DND-41 (cell line): ENCODE data around the gene ARMC7.

Experiments used
- ATAC-seq: fragments of 200-7000 bp; cut with Tn5 transposase; 3 replicates; pipeline ENCODE4 v1.9.1; 2021; ENCODE audit warnings: low read depth; ENCODE audit not compliant: insufficient read depth
- DNase-seq: peaks from one replicate; pipeline ENCODE4 v3.0.0-alpha.2; 2020
- H2AFZ ChIP-seq: 2 replicates; pipeline ENCODE4 v1.6.0; 2012; ENCODE audit warnings: low read depth, low read length
- H3K27ac ChIP-seq: 2 replicates; pipeline ENCODE4 v1.5.1; 2012; ENCODE audit warnings: low read length, inconsistent platforms
- H3K27me3 ChIP-seq: fragments of 200-600 bp; sonication (generic); 2 replicates; pipeline ENCODE4 v1.6.0; 2012; ENCODE audit warnings: low read length, mild to moderate bottlenecking, inconsistent platforms; ENCODE audit not compliant: insufficient read depth, poor library complexity
- H3K36me3 ChIP-seq: 2 replicates; pipeline ENCODE4 v1.5.1; 2012; ENCODE audit warnings: low read length, inconsistent platforms; ENCODE audit not compliant: insufficient read depth
- H3K4me1 ChIP-seq: 2 replicates; pipeline ENCODE4 v1.5.1; 2012; ENCODE audit warnings: mild to moderate bottlenecking, low read length; ENCODE audit not compliant: insufficient read depth
- H3K4me2 ChIP-seq: 2 replicates; pipeline ENCODE4 v1.6.0; 2012; ENCODE audit warnings: mild to moderate bottlenecking, moderate library complexity, low read length, inconsistent platforms; ENCODE audit not compliant: insufficient read depth
- H3K4me3 ChIP-seq, 2 experiments: fragments of 200-600 bp in 1 of 2; shearing (Covaris generic) in 1 of 2; 2 replicates each; pipeline ENCODE4 v1.5.1; 2012 to 2016; ENCODE audit warnings: inconsistent platforms in 2 of 2, low read length in 2 of 2, mild to moderate bottlenecking in 2 of 2, low read depth in 1 of 2, moderate library complexity in 1 of 2
- H3K79me2 ChIP-seq: 2 replicates; pipeline ENCODE4 v1.6.0; 2012; ENCODE audit warnings: low read length, inconsistent platforms; ENCODE audit not compliant: insufficient read depth
- H3K9ac ChIP-seq: 2 replicates; pipeline ENCODE4 v1.6.0; 2012; ENCODE audit warnings: low read depth, mild to moderate bottlenecking, inconsistent platforms, low read length, moderate library complexity
- H3K9me3 ChIP-seq: 2 replicates; pipeline ENCODE4 v1.5.1; 2012; ENCODE audit warnings: low read length, moderate library complexity, mild to moderate bottlenecking, inconsistent platforms; ENCODE audit not compliant: insufficient read depth, severe bottlenecking
- H4K20me1 ChIP-seq: 2 replicates; pipeline ENCODE4 v1.6.0; 2012; ENCODE audit warnings: low read length; ENCODE audit not compliant: insufficient read depth
- CTCF ChIP-seq: IDR thresholded peaks from 2 replicates; pipeline ENCODE4 v1.5.1; 2012; ENCODE audit warnings: borderline replicate concordance, low read length, moderate library complexity, mild to moderate bottlenecking; ENCODE audit not compliant: poor library complexity, severe bottlenecking; ENCODE audit errors: extremely low read depth
- EZH2 ChIP-seq: IDR thresholded peaks from 3 replicates; pipeline ENCODE4 v1.6.1; 2012; ENCODE audit warnings: borderline replicate concordance, low read depth, mild to moderate bottlenecking, moderate library complexity, low read length, inconsistent platforms; ENCODE audit not compliant: severe bottlenecking

The ARMC7 gene

DNA sequence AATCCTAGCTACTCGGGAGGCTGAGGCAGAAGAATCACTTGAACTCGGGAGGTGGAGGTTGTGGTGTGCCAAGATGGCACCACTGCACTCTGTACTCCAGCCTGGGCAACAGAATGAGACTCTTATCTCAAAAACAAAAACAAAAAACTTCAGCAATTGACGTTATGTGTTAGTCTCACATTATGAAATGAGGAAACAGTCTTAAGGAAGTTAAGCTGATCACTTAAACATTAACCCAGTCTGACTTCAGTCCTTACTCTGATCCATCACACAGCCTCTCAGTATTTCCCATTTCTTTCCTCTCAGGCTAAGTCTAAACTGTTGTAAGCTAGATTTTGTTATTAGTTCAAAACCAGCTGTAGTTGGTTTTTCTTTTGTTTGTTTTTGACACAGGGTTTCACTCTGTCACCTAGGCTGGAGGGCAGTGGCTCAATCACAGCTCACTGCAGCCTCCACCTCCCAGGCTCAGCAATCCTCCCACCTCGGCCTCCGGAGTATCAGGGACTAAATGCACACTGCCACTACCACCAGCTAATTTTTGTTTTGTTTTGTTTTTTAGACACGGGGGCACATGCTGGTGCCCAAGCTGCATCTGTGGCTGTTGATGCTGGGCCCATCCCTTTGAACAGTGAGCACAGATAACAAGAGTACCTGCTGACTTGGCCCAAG, 38.2 kb downstream of the ARMC7 start:
- Histone ChIP-seq H3K4me1 (peaks cover 18% of the 10 kb centered on the region), H3K9me3 (no peaks in the 10 kb centered on the region), H3K4me3 (no peak overlapping the region), H3K27me3 (no peaks in the 10 kb centered on the region), H3K27ac (no peak overlapping the region), H3K9ac (no peak overlapping the region), H3K79me2 (peaks cover 71% of the 10 kb centered on the region), H3K36me3 (peaks cover 66% of the 10 kb centered on the region), H4K20me1 (peaks cover 20% of the 10 kb centered on the region; the same call in 1 of the 2 replicates), H3K4me2 (no peak overlapping the region), H2AFZ (no peak overlapping the region)
- ATAC-seq, result no peak
- no peak for TF ChIP-seq EZH2
- no peak for TF ChIP-seq CTCF
- no peak for DNase-seq

DNA sequence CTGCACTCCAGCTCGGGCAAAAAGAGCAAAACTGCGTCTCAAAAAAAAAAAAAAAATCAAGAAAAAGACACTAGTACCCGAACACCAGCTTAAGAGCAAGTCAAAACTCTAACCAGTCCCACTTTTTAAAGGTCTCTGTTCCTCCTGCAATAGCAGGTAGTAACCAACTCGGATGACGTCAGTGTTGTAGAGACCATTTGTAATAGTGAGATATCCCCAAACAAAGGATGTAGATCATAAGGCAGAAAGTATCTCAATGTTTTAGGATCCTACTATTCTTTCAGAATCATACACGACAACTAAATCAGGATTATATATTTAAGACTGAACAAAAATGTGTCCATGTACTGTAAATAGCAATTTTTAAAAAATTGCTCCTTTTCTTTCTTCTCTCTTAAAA, 42.2 kb downstream of the ARMC7 start:
- Histone ChIP-seq H2AFZ (no peak overlapping the region), H3K27ac (no peak overlapping the region), H3K4me2 (peak overlapping the region; percentile 67), H3K27me3 (no peaks in the 10 kb centered on the region), H3K9ac (peak overlapping the region; percentile 92), H4K20me1 (peaks cover 22% of the 10 kb centered on the region; the same call in 1 of the 2 replicates), H3K9me3 (no peaks in the 10 kb centered on the region), H3K79me2 (peaks cover 70% of the 10 kb centered on the region), H3K4me1 (peaks cover 30% of the 10 kb centered on the region), H3K36me3 (peaks cover 27% of the 10 kb centered on the region), H3K4me3 (peak overlapping the region in 1 of 2 experiments; percentile 98; a peak in 2 of 4 replicates)
- DNase-seq (no peak), ATAC-seq (no peak)
- TF ChIP-seq CTCF (no peak), EZH2 (no peak)

DNA sequence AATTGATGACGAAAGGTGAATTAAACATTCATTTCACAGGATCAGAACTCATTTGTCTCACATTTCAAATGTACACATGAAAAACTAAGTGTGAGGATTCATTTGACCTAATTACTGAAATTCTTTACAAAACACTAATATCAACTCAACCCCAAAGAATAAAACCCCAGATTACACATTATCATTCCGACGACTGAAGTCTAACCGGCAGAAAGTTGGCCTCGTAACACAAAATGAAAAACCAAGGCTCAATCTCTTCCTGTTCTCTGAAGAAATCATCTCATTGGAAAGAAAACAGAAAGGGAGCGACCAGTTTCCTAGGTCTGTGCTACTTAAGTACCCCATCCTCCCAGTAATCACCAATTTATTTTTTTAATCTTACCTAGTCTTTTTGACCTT, 42.8 kb downstream of the ARMC7 start:
- Histone ChIP-seq H3K4me3 (peak overlapping the region; percentile 92 to 98; a peak in 3 of 4 replicates), H3K27me3 (no peaks in the 10 kb centered on the region), H3K9ac (peak overlapping the region; percentile 92), H3K4me1 (peaks cover 30% of the 10 kb centered on the region), H3K9me3 (no peaks in the 10 kb centered on the region), H4K20me1 (peaks cover 22% of the 10 kb centered on the region; the same call in 1 of the 2 replicates), H3K4me2 (peak overlapping the region; percentile 67), H3K27ac (peak overlapping the region; percentile 85), H3K36me3 (peaks cover 21% of the 10 kb centered on the region), H2AFZ (no peak overlapping the region), H3K79me2 (peaks cover 64% of the 10 kb centered on the region)
- TF ChIP-seq EZH2, result no peak
- TF ChIP-seq CTCF, result no peak
- no peak for DNase-seq
- no peak for ATAC-seq
